Transverse colon (tissue), 4 donors: Measurements from ENCODE around the gene NEU1.
A peak's percentile ranks its signal among the peaks of the same experiment; 100 is the strongest.

Source experiments
- EP300 ChIP-seq: sonication (generic); formaldehyde crosslinking; IDR thresholded peaks from one replicate; pipeline ENCODE4 v1.6.1; 2017; ENCODE audit warnings: antibody characterized with exemption, low read depth
- POLR2A ChIP-seq: fragments of 450-650 bp; IDR thresholded peaks from one replicate; pipeline ENCODE4 v1.6.1; 2016; ENCODE audit warnings: antibody characterized with exemption, mild to moderate bottlenecking, moderate library complexity
- POLR2AphosphoS5 ChIP-seq, 3 donors: sonication (generic); formaldehyde crosslinking; IDR thresholded peaks; one replicate each; pipeline ENCODE4 v1.6.1; 2016; ENCODE audit warnings: antibody characterized with exemption in 3 of 3
- TF ChIP-seq, protein P1 (sequence below), 5 experiments: fragments of 200-600 bp in 3 of 5; fragments of 450-650 bp in 2 of 5; sonication (generic) in 3 of 5; IDR thresholded peaks; 1 replicate in 2 of 5; 2 replicates in 3 of 5; pipeline ENCODE4 v1.5.1; 2016 to 2017; ENCODE audit warnings: antibody characterized with exemption in 5 of 5, inconsistent platforms in 3 of 5, mild to moderate bottlenecking in 2 of 5, moderate library complexity in 1 of 5

DNA sequence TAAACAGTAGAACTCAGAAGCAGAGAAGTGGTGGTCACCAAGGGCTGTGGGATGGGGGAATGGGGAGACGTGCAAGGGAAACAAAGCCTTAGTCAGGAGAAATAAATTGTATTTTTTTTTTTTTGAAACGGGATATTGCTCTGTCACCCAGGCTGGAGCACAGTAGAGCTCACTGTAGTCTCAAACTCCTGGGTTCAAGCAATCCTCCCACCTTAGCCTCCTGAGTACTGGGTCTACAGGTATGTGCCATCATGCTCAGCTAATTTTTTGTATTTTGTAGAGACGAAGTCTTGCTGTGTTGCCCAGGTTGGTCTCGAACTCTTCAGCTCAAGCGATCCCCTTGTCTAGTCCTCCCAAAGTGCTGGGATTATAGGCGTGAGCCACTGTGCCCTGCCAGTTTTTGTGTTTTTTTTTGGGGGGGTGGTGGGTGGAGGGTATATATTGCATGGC is 31.7 kb downstream of the NEU1 start:
- TF ChIP-seq POLR2AphosphoS5 (IDR thresholded peaks at IDR 0.05) (peak in 2 of 3 donors; percentile 30 to 53), POLR2A (no peak), EP300 (no peak)
- TF ChIP-seq, protein P1, sequence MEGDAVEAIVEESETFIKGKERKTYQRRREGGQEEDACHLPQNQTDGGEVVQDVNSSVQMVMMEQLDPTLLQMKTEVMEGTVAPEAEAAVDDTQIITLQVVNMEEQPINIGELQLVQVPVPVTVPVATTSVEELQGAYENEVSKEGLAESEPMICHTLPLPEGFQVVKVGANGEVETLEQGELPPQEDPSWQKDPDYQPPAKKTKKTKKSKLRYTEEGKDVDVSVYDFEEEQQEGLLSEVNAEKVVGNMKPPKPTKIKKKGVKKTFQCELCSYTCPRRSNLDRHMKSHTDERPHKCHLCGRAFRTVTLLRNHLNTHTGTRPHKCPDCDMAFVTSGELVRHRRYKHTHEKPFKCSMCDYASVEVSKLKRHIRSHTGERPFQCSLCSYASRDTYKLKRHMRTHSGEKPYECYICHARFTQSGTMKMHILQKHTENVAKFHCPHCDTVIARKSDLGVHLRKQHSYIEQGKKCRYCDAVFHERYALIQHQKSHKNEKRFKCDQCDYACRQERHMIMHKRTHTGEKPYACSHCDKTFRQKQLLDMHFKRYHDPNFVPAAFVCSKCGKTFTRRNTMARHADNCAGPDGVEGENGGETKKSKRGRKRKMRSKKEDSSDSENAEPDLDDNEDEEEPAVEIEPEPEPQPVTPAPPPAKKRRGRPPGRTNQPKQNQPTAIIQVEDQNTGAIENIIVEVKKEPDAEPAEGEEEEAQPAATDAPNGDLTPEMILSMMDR (IDR thresholded peaks at IDR 0.05) = no peak
